ENCODE measurements around the gene UBL4B.

DNA sequence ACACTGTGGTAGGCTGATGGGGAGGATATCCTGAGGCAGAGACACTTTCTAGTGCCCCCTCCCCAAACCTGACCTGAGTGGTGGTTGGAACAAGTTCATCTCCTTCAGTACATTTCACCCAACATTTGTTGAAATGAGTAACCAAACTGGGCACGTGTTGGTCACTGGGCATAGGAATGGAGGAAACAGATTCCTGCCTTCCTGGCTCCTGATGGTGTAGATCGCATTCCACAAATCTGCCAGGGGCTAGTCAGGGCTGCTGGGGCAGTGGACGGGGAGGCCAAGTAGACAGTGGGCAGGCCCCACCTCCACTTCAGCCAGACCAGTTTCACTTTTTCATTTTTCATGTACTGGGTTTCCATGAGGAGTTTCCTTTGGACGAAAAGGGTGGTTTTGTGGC, 25.3 kb upstream of the UBL4B start:
- TF ChIP-seq POLR2AphosphoS5 (IDR thresholded peaks at IDR 0.05; ENCODE audit: low read depth, low read length) (no peak), POLR2A (IDR thresholded peaks at IDR 0.05; ENCODE audit: low read depth, low read length) (no peak), TAF1 (IDR thresholded peaks at IDR 0.05; ENCODE audit: borderline replicate concordance, low read depth, low read length) (no peak)
